ENCODE results near the gene GNAS. TPM values are rescaled to one million over a fixed set of nuclear protein-coding genes. Genes with fewer than 3 reads are reported as not detected.

GNAS gene
- total and polyA plus RNA-seq, 7 donors, result 700 to 1,905 (median 1,386) TPM

DNA sequence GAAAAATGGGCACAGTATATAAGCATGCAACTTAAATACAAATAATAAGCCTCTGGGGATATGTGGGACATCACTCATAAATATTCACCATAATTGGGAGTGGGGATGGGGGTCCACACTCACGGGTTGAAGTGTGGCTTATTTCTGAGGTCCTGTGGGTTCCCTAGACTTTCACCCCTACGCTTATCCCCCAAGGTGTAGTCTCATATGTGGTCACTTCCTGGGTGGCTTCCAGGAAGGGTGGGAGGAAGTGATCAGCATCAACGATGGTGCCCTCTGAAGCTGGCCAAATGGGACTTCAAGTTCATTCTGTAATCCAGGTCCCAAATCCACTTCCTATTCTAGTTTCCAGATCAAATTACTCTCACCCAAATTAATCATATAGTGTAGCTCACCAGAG is 59.5 kb downstream of the GNAS start:
- Histone ChIP-seq H3K4me1 (peaks cover 22% of the 10 kb centered on the region), H3K36me3 (ENCODE audit: insufficient read depth in 1 of 2, low read depth in 1 of 2) (peaks cover 5 to 40% of the 10 kb centered on the region in 2 donors), H3K27me3 (ENCODE audit: insufficient read depth in 3 of 3, low read length in 2 of 3) (no peaks in the 10 kb centered on the region), H3K9me3 (no peaks in the 10 kb centered on the region), H3K27ac (no peak overlapping the region), H3K4me3 (no peak overlapping the region)
- DNase-seq (no peak), ATAC-seq (no peak)
- intact Hi-C loops (cut with DNase I), result no loop called here
- TF ChIP-seq CTCF (IDR thresholded peaks at IDR 0.05), result no peak
- WGBS, 3 donors, result 29 to 45% (median 40%) methylated on average over 3 of the region's 3 CpGs

GRCh38 chr20:58913079-58913478 is 60.6 kb downstream of the GNAS start:
- Histone ChIP-seq H3K9me3 (no peaks in the 10 kb centered on the region), H3K27ac (no peak overlapping the region), H3K4me3 (no peak overlapping the region), H3K36me3 (ENCODE audit: insufficient read depth in 1 of 2, low read depth in 1 of 2) (peaks cover 5 to 37% of the 10 kb centered on the region in 2 donors), H3K27me3 (ENCODE audit: insufficient read depth in 3 of 3, low read length in 2 of 3) (no peaks in the 10 kb centered on the region), H3K4me1 (peaks cover 13% of the 10 kb centered on the region)
- intact Hi-C loops (cut with DNase I), result no loop called here
- no peak for TF ChIP-seq CTCF (IDR thresholded peaks at IDR 0.05)
- WGBS, 3 donors, result 81 to 84% (median 83%) methylated on average over 4 of the region's 4 CpGs
- ATAC-seq, result no peak
- DNase-seq, result no peak

DNA sequence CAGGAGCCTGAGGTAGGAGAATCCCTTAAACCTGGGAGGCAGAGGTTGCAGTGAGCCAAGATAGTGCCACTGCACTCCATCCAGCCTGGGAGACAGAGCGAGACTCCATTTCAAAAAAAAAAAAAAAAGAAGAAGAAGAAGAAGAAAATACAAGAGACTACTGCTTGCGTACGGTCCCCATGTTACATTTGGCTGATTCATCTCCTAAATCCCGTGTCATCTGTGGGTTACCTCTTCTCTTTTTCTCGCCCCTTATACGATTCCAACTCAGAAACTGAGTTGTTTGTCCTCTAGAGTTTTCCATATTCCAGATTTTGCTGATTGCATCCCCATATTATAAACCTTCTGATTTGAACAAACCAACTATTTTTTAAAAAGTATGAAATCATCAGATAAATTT is 66.1 kb downstream of the GNAS start:
- Histone ChIP-seq H3K9me3 (no peaks in the 10 kb centered on the region), H3K4me1 (no peaks in the 10 kb centered on the region), H3K4me3 (no peak overlapping the region), H3K27ac (no peak overlapping the region), H3K36me3 (ENCODE audit: insufficient read depth in 1 of 2, low read depth in 1 of 2) (no peaks in the 10 kb centered on the region), H3K27me3 (ENCODE audit: insufficient read depth in 3 of 3, low read length in 2 of 3) (no peaks in the 10 kb centered on the region)
- TF ChIP-seq CTCF (IDR thresholded peaks at IDR 0.05), result no peak
- no peak for ATAC-seq
- no peak for DNase-seq
- 90 to 94% (median 93%) methylated on average over 6 of the region's 6 CpGs for WGBS, 3 donors
- intact Hi-C loops (cut with DNase I), result no loop called here

GRCh38 chr20:58921564-58921963 is 69.0 kb downstream of the GNAS start:
- ATAC-seq (no peak), DNase-seq (no peak)
- Histone ChIP-seq H3K4me1 (no peaks in the 10 kb centered on the region), H3K27me3 (ENCODE audit: insufficient read depth in 3 of 3, low read length in 2 of 3) (no peaks in the 10 kb centered on the region), H3K27ac (no peak overlapping the region), H3K9me3 (no peaks in the 10 kb centered on the region), H3K4me3 (no peak overlapping the region), H3K36me3 (ENCODE audit: insufficient read depth in 1 of 2, low read depth in 1 of 2) (no peaks in the 10 kb centered on the region)
- no peak for TF ChIP-seq CTCF (IDR thresholded peaks at IDR 0.05)
- WGBS, 3 donors, result 66 to 71% (median 67%) methylated on average over 6 of the region's 6 CpGs
- intact Hi-C loops (cut with DNase I), result no loop called here

DNA sequence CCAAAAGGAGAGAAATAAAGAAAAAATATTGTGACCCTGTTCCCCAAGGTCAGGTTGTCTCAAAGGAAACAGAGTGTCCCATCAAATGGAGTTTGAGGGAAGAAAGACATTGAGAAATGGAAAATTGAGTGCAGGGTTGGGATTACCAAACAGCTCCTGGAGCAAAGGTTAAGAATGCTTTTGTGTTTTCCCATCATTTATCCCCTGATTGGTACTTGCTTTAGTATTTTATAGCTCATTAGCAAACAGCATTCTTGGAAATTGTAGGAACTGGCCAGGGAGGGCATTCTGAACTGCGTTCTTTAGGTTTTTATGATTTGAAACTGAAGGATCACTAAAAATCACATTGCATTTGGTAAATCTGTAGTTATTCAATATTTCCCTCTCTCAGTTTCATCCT is 69.5 kb downstream of the GNAS start:
- Histone ChIP-seq H3K4me1 (no peaks in the 10 kb centered on the region), H3K4me3 (no peak overlapping the region), H3K27ac (no peak overlapping the region), H3K27me3 (ENCODE audit: insufficient read depth in 3 of 3, low read length in 2 of 3) (no peaks in the 10 kb centered on the region), H3K9me3 (no peaks in the 10 kb centered on the region), H3K36me3 (ENCODE audit: insufficient read depth in 1 of 2, low read depth in 1 of 2) (no peaks in the 10 kb centered on the region)
- no peak for TF ChIP-seq CTCF (IDR thresholded peaks at IDR 0.05)
- intact Hi-C loops (cut with DNase I), result no loop called here
- no peak for ATAC-seq
- 97 to 100% (median 99%) methylated on average over 1 of the region's 1 CpG for WGBS, 3 donors
- no peak for DNase-seq

Data from psoas muscle (tissue), 8 donors.